ENCODE measurements around the gene ACAN. TPM values are rescaled to one million over a fixed set of nuclear protein-coding genes. Genes with fewer than 3 reads are reported as not detected.

ACAN gene
- total RNA-seq, 4 donors from 2014 or later: 0.60 to 11.4 (median 1.8) TPM

GRCh38 chr15:88877415-88877814, 74.2 kb downstream of the ACAN start:
- no peak for DNase-seq (ENCODE audit: low spot score in 2 of 2)
- no peaks in the 10 kb centered on the region for H3K9me3 ChIP-seq
- peaks cover 0 to 11% (median 0%) of the 10 kb centered on the region in 4 donors for H3K4me1 ChIP-seq
- H3K27ac ChIP-seq: no peak overlapping the region
- H3K27me3 ChIP-seq: no peaks in the 10 kb centered on the region
- H3K4me3 ChIP-seq: no peak overlapping the region
- H3K36me3 ChIP-seq: no peaks in the 10 kb centered on the region
- TF ChIP-seq POLR2A (IDR thresholded peaks at IDR 0.05) (no peak), CTCF (IDR thresholded peaks at IDR 0.05) (no peak), EP300 (IDR thresholded peaks at IDR 0.05) (no peak)
- 86 to 87% methylated on average over 11 of the region's 11 CpGs for WGBS, 2 donors

- no peak for TF ChIP-seq EP300 (IDR thresholded peaks at IDR 0.05)
- TF ChIP-seq POLR2A (IDR thresholded peaks at IDR 0.05): no peak
- TF ChIP-seq CTCF (IDR thresholded peaks at IDR 0.05): no peak
- no peak for DNase-seq (ENCODE audit: low spot score in 2 of 2)
- WGBS, 2 donors: 87 to 89% methylated on average over 22 of the region's 22 CpGs
- no peaks in the 10 kb centered on the region for H3K27me3 ChIP-seq
- no peaks in the 10 kb centered on the region for H3K9me3 ChIP-seq
- no peak overlapping the region for H3K27ac ChIP-seq
- H3K36me3 ChIP-seq: no peaks in the 10 kb centered on the region
- peaks cover 0 to 11% (median 0%) of the 10 kb centered on the region in 4 donors for H3K4me1 ChIP-seq
- H3K4me3 ChIP-seq: no peak overlapping the region
Observed at GRCh38 chr15:88877906-88878305, 74.7 kb downstream of the ACAN start.

- H3K27me3 ChIP-seq: no peaks in the 10 kb centered on the region
- TF ChIP-seq EP300 (IDR thresholded peaks at IDR 0.05) (no peak), CTCF (IDR thresholded peaks at IDR 0.05) (peak in 4 of 5 experiments; percentile 24 to 34 (median 28))
- no peaks in the 10 kb centered on the region for H3K36me3 ChIP-seq
- peaks cover 0 to 11% (median 0%) of the 10 kb centered on the region in 4 donors for H3K4me1 ChIP-seq
- no peak overlapping the region for H3K4me3 ChIP-seq
- no peak overlapping the region for H3K27ac ChIP-seq
- H3K9me3 ChIP-seq: no peaks in the 10 kb centered on the region
- 61 to 70% methylated on average over 9 to 18 of the region's 18 CpGs for WGBS, 2 donors
- DNase-seq (ENCODE audit: low spot score in 2 of 2): no peak
Observed at GRCh38 chr15:88878720-88879184, 75.5 kb downstream of the ACAN start.

GRCh38 chr15:88880944-88881740, 77.9 kb downstream of the ACAN start:
- Histone ChIP-seq H3K27ac (no peak overlapping the region), H3K27me3 (no peaks in the 10 kb centered on the region), H3K4me1 (no peaks in the 10 kb centered on the region), H3K36me3 (no peaks in the 10 kb centered on the region), H3K9me3 (no peaks in the 10 kb centered on the region), H3K4me3 (no peak overlapping the region)
- no peak for DNase-seq (ENCODE audit: low spot score in 2 of 2)
- WGBS, 2 donors: 92 to 94% methylated on average over 27 to 31 of the region's 31 CpGs
- no peak for TF ChIP-seq EP300 (IDR thresholded peaks at IDR 0.05)
- TF ChIP-seq POLR2A (IDR thresholded peaks at IDR 0.05): no peak
- TF ChIP-seq CTCF (IDR thresholded peaks at IDR 0.05): no peak

GRCh38 chr15:88881775-88882174, 78.5 kb downstream of the ACAN start:
- 91 to 98% methylated on average over 3 of the region's 3 CpGs for WGBS, 2 donors
- TF ChIP-seq EP300 (IDR thresholded peaks at IDR 0.05) (no peak), POLR2A (IDR thresholded peaks at IDR 0.05) (no peak), CTCF (IDR thresholded peaks at IDR 0.05) (no peak)
- H3K27me3 ChIP-seq: no peaks in the 10 kb centered on the region
- H3K9me3 ChIP-seq: no peaks in the 10 kb centered on the region
- H3K4me1 ChIP-seq: no peaks in the 10 kb centered on the region
- DNase-seq (ENCODE audit: low spot score in 2 of 2): no peak
- no peak overlapping the region for H3K4me3 ChIP-seq
- H3K27ac ChIP-seq: no peak overlapping the region
- H3K36me3 ChIP-seq: no peaks in the 10 kb centered on the region

All from tibial nerve (tissue), 4 donors.